Occipital lobe (tissue), 2 donors: ENCODE data around the gene GALNT14. TPM values are rescaled to one million over a fixed set of nuclear protein-coding genes. Genes with fewer than 3 reads are reported as not detected.
A peak's percentile ranks its signal among the peaks of the same experiment; 100 is the strongest.

Source experiments
- DNase-seq: peaks from one replicate; lab custom pipeline; 2025; lab: John Stamatoyannopoulos, UW
- total RNA-seq: library from RNA; depleted of rRNA; stranded (reverse); fragments of >200 nt; gene quantifications from one replicate; pipeline ENCODE4 v1.2.3, GENCODE V29; 2014

Gene GALNT14
- total RNA-seq, 1 donor from 2014 or later = 4.7 TPM

DNA sequence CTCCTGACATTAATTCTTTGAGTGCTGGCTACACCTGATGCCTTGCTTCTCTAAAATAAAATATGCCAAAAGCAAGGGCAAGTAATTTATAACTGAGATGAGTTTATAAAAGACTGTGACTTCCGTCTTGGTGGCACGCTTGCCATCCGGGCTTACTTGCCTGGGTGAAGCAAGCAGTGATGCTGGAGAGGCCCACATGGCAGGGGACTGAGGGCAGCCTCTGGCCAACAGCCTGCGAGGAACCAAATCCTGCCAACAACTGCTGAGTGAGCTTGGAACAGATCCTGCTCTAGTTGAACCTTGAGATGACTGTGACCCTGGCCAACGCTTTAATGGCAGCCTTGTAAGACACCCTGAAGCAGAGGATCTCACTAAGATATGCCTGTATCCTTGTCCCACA, 234.9 kb downstream of the GALNT14 start:
- no peak for DNase-seq

DNA sequence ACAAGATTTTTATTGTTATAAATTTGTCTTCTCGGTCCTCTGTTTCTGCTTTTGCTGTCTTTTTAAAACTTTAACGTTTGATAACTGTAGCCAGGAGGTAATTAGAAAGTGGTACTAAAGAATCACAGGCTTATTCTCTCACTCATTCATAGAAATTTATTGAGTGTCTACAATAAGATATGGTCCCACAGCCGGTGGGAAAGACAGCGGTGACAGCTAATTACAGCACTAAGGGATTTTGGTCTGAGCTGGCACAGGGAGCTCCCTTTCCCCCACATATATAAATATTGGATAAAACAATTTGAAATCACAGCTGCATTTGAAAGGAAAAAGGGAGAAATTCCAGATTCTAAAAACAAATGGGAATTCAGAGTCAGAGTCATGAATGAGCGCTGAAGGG, 237.9 kb downstream of the GALNT14 start:
- DNase-seq = no peak

DNA sequence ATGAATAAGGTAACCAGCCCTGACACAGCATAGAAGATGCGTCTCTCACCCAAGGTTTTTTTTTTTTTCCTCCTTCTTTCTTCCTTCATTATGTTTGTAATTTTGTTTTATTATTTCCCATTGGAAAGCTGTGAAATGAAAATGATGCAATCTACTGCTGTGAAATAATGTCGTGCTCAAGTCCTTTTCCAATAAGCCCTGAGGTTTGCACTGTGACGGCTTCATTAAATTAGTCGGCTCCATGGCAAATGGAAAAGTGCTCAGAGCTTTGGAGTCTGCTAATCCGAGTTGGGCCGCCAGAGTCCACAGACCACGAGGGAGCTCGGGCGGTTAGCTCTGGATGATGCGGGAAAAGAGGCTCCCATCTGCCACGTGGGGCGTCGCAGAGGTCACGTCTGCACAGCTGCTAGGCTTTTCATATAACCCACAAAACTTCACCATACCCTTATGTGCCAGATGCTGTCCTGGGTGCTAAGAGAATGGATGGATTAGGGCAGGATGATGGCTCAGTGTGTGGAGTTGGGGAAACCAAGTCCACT, 238.7 kb downstream of the GALNT14 start:
- no peak for DNase-seq

DNA sequence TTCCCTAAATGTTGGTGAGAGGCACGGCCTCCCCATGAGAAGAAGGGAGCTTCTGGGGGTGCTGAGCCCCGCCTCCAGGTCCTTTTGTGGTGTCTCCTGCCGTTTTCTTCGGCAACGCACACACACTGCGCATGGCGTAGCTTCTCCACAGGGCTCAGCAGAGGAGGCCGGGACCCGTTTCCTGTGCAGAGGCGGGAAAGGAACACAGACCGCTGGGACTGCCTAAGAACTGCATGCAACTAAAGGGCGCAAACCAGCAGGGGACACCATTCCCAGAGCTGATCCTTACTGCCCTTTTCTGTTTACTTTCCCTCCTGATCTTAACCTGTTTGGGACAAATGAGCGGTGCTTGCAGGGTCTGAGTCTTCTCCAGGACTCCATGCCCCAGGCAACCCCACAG, 240.7 kb downstream of the GALNT14 start:
- no peak for DNase-seq

DNA sequence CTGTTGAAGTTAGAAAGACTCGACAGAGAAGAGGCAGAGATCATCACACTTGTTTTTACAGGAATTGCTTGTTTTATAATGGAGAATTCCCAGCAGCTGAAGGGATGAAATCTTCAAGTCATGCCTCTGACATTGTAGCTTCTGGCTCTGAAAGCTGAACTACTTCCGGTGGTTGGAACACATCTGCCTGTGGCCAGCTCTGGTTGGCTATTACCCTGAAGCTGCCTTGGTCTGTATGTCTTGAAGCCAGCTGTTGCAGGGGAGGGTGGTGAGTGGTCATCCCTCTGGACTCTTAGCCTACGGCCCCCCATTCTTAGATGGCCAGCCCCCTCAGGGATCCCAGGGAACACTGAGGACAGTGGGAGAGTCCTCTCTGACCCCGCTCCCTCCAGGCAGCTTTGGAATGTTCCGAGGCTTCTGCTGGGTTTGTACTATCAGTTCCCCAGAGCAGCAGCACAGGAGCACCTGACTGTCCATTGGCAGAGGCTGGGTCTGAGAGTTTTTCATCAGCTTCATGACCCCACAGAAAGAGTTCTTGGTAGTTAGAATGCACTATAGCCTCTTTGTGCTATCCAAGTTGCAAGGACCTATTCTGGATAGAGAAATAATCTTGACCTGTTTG, 243.6 kb downstream of the GALNT14 start:
- DNase-seq = no peak

DNA sequence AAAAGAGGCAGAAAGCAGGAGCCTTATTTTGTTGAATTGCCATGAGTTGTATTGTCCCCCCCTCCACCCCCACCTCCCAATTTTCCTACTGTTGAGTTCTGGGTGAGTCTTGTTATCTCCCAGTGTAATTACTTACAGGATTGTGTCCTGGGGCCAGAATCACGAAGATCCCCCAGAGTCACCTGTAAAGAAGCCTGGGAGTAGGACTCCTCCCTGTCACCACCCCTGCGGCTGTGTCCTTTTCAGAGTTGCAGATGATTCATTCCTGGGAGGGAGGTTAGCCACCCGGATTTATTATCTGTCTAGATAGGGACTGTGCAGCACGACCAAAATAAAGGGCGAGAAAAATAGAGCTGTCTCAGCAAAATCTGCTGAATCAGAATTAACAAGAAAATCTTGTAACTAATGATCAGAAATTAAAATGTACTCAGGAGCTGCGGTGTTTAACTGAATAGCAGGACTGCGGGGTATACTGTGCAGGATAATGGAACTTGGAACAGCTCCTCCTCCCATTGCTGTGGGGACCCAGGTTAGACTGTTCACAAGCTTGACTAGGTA, 249.3 kb downstream of the GALNT14 start:
- DNase-seq = no peak

DNA sequence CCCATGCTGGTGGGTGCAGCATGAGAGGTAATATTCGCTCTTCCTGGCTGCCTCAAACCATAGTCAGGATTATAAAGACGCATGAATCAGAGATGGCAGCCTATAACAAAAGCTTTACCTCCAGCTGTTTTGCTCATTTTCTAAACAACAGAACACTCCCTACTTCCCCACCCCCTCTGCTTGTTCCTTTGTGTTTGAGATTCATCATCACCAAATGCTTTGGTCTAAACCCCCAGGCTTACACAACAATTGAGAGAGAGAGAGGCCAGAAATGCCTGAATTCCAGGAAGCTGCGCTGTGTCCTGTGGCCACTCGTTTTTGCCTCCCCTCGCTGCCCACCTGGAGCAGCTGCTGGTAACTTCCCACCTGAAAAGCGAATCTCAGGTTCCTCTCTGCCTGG, 252.2 kb downstream of the GALNT14 start:
- no peak for DNase-seq

DNA sequence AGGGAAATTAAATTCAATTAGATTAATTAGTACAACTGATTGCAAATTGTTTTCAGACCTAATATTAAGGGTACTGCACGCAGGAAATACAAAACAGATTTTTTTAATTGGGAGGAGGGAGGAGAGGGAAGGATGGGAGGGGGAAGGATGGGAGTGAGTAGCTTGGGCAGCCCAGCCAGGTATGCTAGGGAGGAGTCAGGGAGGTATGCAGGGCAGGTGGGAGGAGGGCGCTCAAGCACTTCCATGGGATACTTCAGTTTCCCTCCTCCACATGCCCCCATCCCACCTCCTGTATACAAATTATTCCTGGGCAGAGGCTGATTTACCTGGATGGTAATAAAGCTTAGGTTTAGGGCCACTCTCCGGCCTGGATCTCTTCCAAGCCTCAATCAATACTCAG, 254.4 kb downstream of the GALNT14 start:
- no peak for DNase-seq

DNA sequence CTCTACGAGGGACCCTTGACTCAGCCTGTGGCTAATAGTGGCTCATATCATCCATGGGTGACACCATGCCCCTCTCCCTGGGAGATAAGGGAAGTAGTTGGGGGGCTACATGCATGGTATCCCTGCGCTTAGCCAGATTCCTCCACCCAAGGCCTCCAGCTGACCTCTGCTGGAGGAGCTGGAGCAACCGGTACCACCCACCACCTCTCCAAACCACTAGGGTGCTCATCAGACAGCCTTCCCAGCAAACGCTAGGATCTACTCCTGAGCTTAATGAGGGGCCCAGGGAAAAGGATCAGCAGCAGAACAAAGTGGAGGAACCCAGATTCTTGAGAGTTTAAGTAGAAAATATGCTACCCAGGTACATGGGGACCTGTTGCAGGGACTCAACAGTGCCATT, 255.1 kb downstream of the GALNT14 start:
- DNase-seq = no peak

DNA sequence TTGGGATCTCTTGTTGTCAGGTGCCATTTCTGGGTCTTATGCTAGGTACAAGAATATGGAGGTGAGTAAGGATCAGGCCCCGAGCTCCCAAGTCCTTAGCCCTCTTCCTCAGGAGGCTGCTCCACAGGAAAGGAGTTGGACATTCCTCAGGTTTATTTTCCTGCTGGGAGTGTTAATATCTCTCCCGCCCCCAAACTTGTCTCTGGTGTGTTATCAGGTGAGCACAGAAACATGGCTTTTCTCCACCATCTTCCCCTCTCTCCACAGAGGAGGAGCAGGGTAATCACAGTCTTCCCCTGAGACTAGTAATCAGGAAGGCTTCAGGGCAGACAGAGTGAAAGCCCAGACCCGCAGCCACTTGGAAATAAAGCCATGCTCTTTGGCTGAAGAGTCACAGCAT, 257.7 kb downstream of the GALNT14 start:
- DNase-seq = no peak

DNA sequence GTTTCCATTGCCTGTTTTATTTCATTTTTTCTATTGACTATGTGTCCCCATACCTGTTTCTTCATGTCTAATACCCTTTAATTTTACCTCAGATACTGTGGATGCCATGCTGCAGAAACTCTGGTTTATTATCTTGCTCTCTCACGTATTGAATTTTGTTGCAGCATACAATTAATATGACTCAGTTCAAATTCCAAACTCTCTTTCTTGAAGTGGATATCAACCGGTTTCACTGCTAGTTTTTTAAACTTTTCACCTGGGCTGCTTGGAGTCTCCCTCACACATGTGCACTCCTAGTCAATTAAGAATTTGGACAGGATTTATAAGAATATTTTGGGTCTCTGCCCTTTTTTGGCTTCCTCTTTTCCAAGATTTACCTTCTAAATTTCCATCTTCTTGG, 260.4 kb downstream of the GALNT14 start:
- DNase-seq = no peak

DNA sequence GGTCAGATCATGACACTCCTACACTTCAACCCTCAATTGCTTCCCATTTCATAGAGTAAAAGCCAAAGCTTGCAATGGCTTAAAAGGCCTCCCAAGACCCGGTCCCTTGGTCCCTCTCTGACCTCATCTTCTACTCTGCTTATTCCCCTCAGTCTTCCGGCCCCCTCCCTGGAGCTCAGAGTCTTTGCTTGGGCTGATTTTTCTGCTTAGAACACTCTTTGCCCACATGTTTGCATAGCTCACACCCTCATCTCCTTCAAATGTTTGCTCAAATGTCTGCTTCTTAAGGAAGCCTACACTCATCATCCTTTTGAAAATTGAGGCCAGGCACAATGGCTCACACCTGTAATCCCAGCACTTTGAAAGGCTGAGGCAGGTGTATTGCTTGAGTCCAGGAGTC, 265.4 kb downstream of the GALNT14 start:
- DNase-seq = no peak

DNA sequence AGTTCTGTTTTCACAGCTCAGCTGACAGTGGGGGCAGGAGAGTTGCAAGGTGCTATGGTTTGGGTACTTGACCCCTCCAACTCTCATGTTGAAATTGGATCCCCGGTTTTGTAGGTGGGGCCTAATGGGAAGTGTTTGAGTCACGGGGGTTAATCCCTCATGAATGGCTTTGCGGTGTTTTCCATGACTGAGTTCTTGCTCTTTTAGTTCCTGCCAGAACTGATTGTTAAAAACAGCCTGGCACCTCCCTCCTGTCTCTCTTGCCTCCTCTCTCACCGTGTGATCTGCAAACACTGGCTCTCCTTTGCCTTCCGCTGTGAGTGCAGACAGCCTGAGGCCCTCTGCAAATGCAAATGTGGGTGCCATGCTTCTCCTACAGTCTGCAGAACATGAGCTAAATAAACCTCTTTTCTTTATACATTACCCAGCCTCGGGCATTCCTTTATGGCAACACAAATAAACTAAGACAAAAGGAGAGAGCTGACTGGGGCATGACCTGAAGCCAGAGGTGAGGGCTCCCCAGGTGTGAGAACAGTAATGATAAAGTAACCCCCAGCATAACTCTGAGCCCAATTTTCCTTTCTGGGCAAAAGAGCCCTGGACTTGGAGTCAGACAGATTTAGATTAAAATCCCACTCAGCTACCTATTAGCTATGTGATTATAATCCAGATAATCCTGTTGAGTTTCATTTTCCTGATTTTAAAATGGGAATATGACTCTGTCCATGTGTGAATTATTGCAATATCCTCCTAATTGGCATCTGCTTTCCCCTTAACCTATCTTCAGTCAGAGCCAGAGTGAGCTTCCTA, 266.1 kb downstream of the GALNT14 start:
- no peak for DNase-seq

DNA sequence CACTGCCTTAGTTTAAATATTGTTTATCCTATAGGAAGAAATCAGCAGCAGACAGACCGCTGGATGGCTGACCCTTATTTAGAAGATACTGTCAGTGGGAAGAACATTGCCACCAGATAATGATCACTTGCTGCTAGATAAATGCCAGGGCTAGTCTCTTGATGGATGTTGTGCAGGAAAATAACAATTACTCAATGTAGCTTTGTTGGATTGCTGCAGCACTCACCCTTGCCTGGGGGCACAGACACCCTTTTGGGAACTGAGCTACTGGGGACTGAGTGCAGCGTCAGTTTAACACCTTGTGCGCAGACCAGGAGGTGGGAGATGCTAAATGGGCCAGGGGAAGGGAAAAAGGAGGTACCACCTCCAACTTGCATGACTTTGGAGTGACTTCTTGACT, 266.8 kb downstream of the GALNT14 start:
- no peak for DNase-seq

DNA sequence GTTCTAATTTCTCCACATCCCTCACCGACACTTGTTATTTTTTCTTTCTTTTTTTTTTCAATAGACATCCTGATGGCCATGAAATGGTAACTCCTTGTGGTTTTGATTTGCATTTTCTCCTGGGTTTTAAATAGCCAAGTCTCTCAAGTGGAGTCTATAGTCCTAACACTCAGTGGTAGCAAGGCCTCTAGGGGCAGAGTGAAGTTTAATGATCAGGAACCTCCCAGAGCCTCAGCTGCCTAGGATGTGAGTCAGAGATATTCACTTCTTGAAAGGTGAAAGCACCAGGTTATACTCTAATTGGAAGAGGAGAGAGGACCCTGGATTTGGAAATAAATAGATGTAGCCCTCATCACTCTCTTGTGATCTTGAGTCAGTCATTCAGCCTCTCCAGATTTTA, 268.3 kb downstream of the GALNT14 start:
- no peak for DNase-seq

DNA sequence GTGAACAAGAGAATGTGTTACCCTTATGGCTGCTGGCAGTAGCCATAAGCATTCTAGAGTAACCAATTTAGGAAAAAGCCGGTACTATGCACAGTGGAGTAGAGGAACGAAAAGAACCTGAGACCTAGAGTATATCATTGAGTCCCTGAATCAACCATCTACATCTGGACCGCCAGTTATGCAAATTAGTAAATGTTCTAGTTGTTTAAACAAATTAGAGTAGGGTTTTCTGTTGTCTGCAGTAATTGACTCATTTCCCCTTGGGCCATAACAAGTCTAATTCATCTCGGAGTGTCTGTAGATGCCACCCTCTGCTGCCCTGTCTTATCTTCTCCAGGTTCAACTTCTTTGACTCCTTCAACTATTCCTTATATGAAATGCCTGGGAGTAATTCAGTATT, 270.9 kb downstream of the GALNT14 start:
- DNase-seq = no peak

DNA sequence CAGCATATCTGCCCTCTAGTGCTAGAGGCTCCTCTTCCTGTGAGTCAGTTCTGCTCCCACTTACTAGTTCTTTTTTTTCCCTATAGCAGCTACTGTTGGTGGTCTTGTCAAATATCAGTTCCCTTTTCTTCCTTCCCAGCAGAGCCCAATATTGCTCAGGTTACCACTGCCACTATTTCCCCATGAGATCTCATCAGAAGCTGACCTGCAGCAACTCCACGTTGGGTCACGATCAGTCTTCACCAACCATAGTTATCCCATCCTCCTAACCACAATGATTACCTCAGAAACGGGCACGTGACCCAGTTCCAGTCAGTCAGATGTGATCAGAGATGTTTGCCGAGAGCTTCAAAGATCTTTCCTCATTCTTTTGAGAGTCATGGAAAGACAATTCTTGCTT, 271.3 kb downstream of the GALNT14 start:
- DNase-seq = no peak

DNA sequence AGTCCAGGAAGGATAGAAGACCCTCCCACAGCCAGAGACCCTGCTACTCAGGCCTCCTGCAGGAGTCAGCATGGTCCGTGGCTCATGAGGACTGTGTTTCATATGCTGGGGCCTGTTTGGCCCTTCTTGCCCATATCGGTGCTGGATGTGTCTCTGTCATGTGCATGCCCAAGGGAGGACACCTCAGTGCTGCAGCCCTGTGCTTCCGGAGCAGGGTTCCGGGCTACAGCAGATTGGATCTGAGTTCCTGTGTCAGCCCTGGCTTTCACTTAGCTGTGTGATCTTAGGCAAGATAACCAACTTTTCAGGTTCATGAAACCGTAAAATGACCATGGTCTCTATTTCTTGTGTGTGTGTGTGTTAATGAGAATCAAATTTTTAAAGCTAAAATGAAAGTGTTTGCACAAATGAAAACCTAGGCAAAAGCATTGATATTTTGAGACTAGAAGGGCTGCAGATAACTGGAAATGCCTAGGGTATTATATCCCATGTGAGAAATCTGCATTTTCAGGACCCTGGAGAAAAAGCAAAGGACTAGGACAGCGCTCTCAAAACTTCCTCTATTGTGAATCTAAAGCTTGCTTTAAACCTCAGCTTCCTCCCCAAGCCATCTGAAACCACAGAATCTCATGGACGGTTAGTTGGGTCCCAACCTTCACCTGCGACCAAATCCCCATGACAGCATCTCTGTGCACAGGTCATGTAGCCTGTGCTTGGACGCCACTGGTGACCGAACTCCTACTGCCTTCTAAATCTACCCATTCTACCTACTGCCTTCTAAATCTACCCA, 272.2 kb downstream of the GALNT14 start:
- DNase-seq = no peak

DNA sequence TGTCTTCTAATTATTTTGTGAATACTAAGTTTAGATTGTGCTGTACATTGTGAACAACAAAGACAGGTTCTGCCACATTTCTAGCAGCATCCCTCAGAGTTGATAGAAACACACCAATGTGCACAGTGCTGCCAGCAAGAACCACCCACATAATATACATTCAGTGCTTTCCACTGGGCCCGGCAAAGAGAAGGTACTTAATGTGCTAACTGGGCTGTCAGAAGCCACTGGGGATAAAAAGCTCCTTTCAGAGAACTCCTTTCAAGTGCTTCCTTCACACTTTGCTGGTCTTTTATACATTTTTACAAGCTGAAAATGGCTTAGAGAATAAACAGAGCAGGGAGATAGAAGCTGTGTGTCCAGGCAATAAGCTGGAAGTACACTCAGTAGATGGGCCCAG, 273.0 kb downstream of the GALNT14 start:
- peak; percentile 35 for DNase-seq

DNA sequence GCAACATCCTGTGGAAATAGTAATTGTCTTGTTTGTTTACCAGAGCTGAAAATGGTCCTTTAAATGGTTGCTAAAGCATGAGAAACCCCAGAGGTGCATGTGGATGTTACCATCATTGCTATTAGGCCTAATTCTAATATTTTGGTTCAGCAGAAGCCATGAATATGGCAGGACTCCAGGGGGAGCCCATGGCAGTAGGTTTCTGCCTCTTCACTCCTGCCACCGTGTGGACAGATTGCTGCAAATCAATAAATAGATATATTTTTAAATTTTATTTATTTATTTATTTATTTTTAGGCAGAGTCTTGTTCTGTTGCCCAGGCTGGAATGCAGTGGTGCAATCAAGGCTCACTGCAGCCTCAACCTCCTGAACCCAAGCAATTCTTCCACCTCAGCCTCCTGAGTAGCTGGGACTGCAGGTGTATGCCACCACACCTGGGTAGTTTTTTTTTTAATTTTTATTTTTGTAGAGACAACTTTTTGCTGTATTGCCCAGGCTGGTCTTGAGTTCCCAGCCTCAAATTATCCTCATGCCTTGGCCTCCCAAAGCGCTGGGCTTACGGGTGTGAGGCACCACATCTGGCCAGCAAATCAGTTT, 276.1 kb downstream of the GALNT14 start:
- DNase-seq = no peak

DNA sequence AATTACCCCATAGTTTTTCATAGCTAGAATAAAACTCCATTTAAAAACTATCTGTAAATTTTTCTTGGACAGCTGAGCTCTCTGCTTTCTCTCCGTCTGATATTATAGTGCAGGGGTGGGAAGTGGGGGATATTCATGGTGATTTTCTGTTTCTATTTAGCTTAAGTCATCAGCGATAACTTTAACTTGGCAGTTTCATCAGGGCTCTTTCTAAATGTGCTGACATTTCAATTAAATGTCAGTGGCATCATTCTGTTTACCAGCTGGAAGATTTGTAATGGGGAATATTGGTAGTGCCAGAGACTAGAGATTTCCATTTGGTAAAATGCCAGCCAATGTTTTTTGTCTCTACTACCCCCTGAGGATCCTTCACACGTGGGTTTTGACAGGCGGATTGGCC, 277.5 kb downstream of the GALNT14 start:
- no peak for DNase-seq
